Hair follicle dermal papilla cell (primary cell): ENCODE results near the gene KRTAP5-11. TPM values are rescaled to one million over a fixed set of nuclear protein-coding genes. Genes with fewer than 3 reads are reported as not detected.

Experiments used
- small RNA-seq: library from RNA; depleted of rRNA; stranded (forward); fragments of <200 nt; gene quantifications from one replicate; pipeline ENCODE3, GENCODE V24; 2012
- total RNA-seq: library from RNA; depleted of rRNA; stranded (reverse); fragments of >200 nt; gene quantifications from 2 replicates; pipeline ENCODE4 v1.2.3, GENCODE V29; 2012

KRTAP5-11 gene
- total RNA-seq, result not detected in 2 replicates

GRCh38 chr11:71582309-71582895 lies at the start of gene KRTAP5-11:
KRTAP5-11 (minus strand) TSS chr11:71582875; CDS start chr11:71582837, 38 bp downstream.

GRCh38 chr11:71565263-71565662 lies 17.4 kb downstream of the KRTAP5-11 start, which contains the start of gene KRTAP5-10:
KRTAP5-10 (plus strand) TSS chr11:71565563; CDS start chr11:71565588, 25 bp downstream.

GRCh38 chr11:71548120-71548519 lies 34.6 kb downstream of the KRTAP5-11 start, which contains the start of gene KRTAP5-9:
KRTAP5-9 (plus strand) TSS chr11:71548420; CDS start chr11:71548658, 238 bp downstream.

GRCh38 chr11:71537977-71538665 lies 44.6 kb downstream of the KRTAP5-11 start, which contains the start of gene KRTAP5-8:
KRTAP5-8 (plus strand) TSS chr11:71538025; CDS start chr11:71538056, 31 bp downstream.

Small RNAs within 50 kb of the gene (small RNA-seq; reads per million reads assigned to genes)
- gene AP000867.1 (not detected), gene KRTAP5-14P (not detected)

Other genes starting within 250 kb of the KRTAP5-11 start
- gene DHCR7, start 134.5 kb downstream of the KRTAP5-11 start, total RNA-seq, result 55.3 and 74.2 TPM in 2 replicates
- 63.1 and 78.5 TPM in 2 replicates for gene NADSYN1, start 129.7 kb downstream of the KRTAP5-11 start, total RNA-seq
- gene KRTAP5-7, start 55.6 kb downstream of the KRTAP5-11 start, total RNA-seq, result 0.61 and 0.65 TPM in 2 replicates
- gene KRTAP5-8, start 44.9 kb downstream of the KRTAP5-11 start, total RNA-seq, result not detected in 2 replicates
- 0.16 TPM in 1 of 2 replicates, not detected in the other for gene KRTAP5-9, start 34.5 kb downstream of the KRTAP5-11 start, total RNA-seq
- not detected in 2 replicates for gene KRTAP5-10, start 17.3 kb downstream of the KRTAP5-11 start, total RNA-seq